GM23338 (cell line): ENCODE data around the gene IKZF1. TPM values are rescaled to one million over a fixed set of nuclear protein-coding genes. Genes with fewer than 3 reads are reported as not detected.

ENCODE experiments used
- ATAC-seq: fragments of 200-7000 bp; cut with Tn5 transposase; 3 replicates; pipeline ENCODE4 v1.9.1; 2020
- DNase-seq: peaks from one replicate; pipeline ENCODE4 v3.0.0-alpha.2; 2015; ENCODE audit warnings: low spot score
- H2AFZ ChIP-seq: fragments of 200-600 bp; sonication (generic); 2 replicates; pipeline ENCODE4 v1.8.0; 2016; ENCODE audit warnings: antibody characterized with exemption, mild to moderate bottlenecking, moderate library complexity
- H3F3A ChIP-seq: fragments of 200-600 bp; sonication (generic); replicated peaks from 2 replicates; pipeline ENCODE4 v1.8.0; 2017; ENCODE audit warnings: antibody characterized with exemption, mixed run types, low read depth
- H3K27ac ChIP-seq: fragments of 200-600 bp; sonication (generic); 2 replicates; pipeline ENCODE4 v1.6.1; 2016; ENCODE audit warnings: low read depth
- H3K27me3 ChIP-seq: fragments of 200-600 bp; sonication (generic); 2 replicates; pipeline ENCODE4 v1.8.0; 2016; ENCODE audit warnings: mild to moderate bottlenecking, mixed run types, moderate library complexity; ENCODE audit not compliant: insufficient read depth
- H3K36me3 ChIP-seq: fragments of 200-600 bp; sonication (generic); 2 replicates; pipeline ENCODE4 v1.8.0; 2016; ENCODE audit warnings: mild to moderate bottlenecking; ENCODE audit not compliant: insufficient read depth
- H3K4me1 ChIP-seq: fragments of 200-600 bp; sonication (generic); 2 replicates; pipeline ENCODE4 v1.8.0; 2016; ENCODE audit warnings: mild to moderate bottlenecking, moderate library complexity; ENCODE audit not compliant: insufficient read depth
- H3K4me2 ChIP-seq: fragments of 200-600 bp; sonication (generic); 2 replicates; pipeline ENCODE4 v1.7.1; 2017; ENCODE audit warnings: mixed run types
- H3K4me3 ChIP-seq: fragments of 200-600 bp; sonication (generic); 2 replicates; pipeline ENCODE4 v1.6.1; 2016; ENCODE audit warnings: mixed run types
- H3K79me2 ChIP-seq: fragments of 200-600 bp; sonication (generic); replicated peaks from 2 replicates; pipeline ENCODE4 v1.8.0; 2017; ENCODE audit warnings: mild to moderate bottlenecking; ENCODE audit not compliant: insufficient read depth
- H3K9me2 ChIP-seq: fragments of 200-600 bp; sonication (generic); 2 replicates; pipeline ENCODE4 v1.8.0; 2017; ENCODE audit not compliant: insufficient read depth
- H4K20me1 ChIP-seq: fragments of 200-600 bp; sonication (generic); replicated peaks from 2 replicates; pipeline ENCODE4 v1.8.0; 2017; ENCODE audit warnings: mild to moderate bottlenecking; ENCODE audit not compliant: insufficient read depth
- H3K27ac Mint-ChIP-seq: 2 replicates; pipeline ENCODE4 v1.8.0; 2020; ENCODE audit warnings: inconsistent platforms, mild to moderate bottlenecking, moderate library complexity, mixed read lengths
- H3K27me3 Mint-ChIP-seq: 3 replicates; pipeline ENCODE4 v1.8.0; 2022; ENCODE audit warnings: low read depth, mild to moderate bottlenecking, moderate library complexity, mixed read lengths, inconsistent platforms; ENCODE audit not compliant: insufficient read depth, poor library complexity
- H3K36me3 Mint-ChIP-seq: 3 replicates; pipeline ENCODE4 v1.8.0; 2021; ENCODE audit warnings: low read depth, mild to moderate bottlenecking, inconsistent platforms, moderate library complexity, mixed read lengths
- H3K4me1 Mint-ChIP-seq: 3 replicates; pipeline ENCODE4 v1.8.0; 2020; ENCODE audit warnings: mild to moderate bottlenecking, inconsistent platforms, mixed read lengths
- H3K4me3 Mint-ChIP-seq: 3 replicates; pipeline ENCODE4 v1.8.0; 2021; ENCODE audit warnings: moderate library complexity, mild to moderate bottlenecking, inconsistent platforms, mixed read lengths
- H3K9me3 Mint-ChIP-seq: 3 replicates; pipeline ENCODE4 v1.8.0; 2020; ENCODE audit warnings: moderate library complexity, mild to moderate bottlenecking, inconsistent platforms, mixed read lengths
- CREB1 ChIP-seq: fragments of 250-450 bp; sonication (Bioruptor Pico); IDR thresholded peaks from 2 replicates; pipeline ENCODE4 v1.5.0; 2020; ENCODE audit warnings: low read depth, mild to moderate bottlenecking, moderate library complexity
- CTCF ChIP-seq, 2 experiments: fragments of 200-600 bp in 1 of 2; sonication (generic) in 1 of 2; conservative IDR thresholded peaks; 2 replicates each; pipeline versions ENCODE4 v1.5.1 to v1.6.1; 2016 to 2017; ENCODE audit warnings: antibody characterized with exemption in 2 of 2, low read depth in 2 of 2, mild to moderate bottlenecking in 2 of 2, moderate library complexity in 1 of 2
- EZH2phosphoT487 ChIP-seq: fragments of 200-600 bp; sonication (generic); IDR thresholded peaks from one replicate; pipeline ENCODE4 v1.8.1; 2018; ENCODE audit warnings: antibody characterized with exemption; ENCODE audit not compliant: unreplicated experiment
- JUNB ChIP-seq: IDR thresholded peaks from one replicate; pipeline ENCODE4 v1.6.1; 2016; ENCODE audit warnings: antibody characterized with exemption; ENCODE audit not compliant: unreplicated experiment
- NANOG ChIP-seq: IDR thresholded peaks from 2 replicates; pipeline ENCODE4 v1.6.1; 2016; ENCODE audit warnings: antibody characterized with exemption, borderline replicate concordance
- POLR2AphosphoS5 ChIP-seq: IDR thresholded peaks from 2 replicates; pipeline ENCODE4 v1.6.1; 2016; ENCODE audit warnings: antibody characterized with exemption, low read depth
- STAT1 ChIP-seq: IDR thresholded peaks from one replicate; pipeline ENCODE4 v1.6.1; 2016; ENCODE audit warnings: antibody characterized with exemption; ENCODE audit not compliant: unreplicated experiment
- ZNF114 ChIP-seq: fragments of 250-450 bp; sonication (Bioruptor Pico); IDR thresholded peaks from 2 replicates; pipeline ENCODE4 v1.5.0; 2020; ENCODE audit warnings: mild to moderate bottlenecking, moderate library complexity
- ZNF331 ChIP-seq: fragments of 250-450 bp; sonication (Bioruptor Pico); IDR thresholded peaks from 2 replicates; pipeline ENCODE4 v1.5.0; 2020; ENCODE audit warnings: low read depth, mild to moderate bottlenecking, moderate library complexity
- polyA plus RNA-seq: library from polyadenylated mRNA; unstranded; fragments of >200 nt; fragmentation: Nextera tagmentation; extraction: Ambion mirVana; gene quantifications from 2 replicates; pipeline ENCODE4 v1.2.1, GENCODE V29; 2016
- total RNA-seq: library from RNA; depleted of rRNA; stranded (reverse); fragments of >200 nt; shearing (Covaris generic); gene quantifications from 2 replicates; pipeline ENCODE4 v1.2.3, GENCODE V29; 2014
- TF ChIP-seq, protein P1 (sequence below): IDR thresholded peaks from 2 replicates; pipeline ENCODE4 v1.6.1; 2016; ENCODE audit warnings: antibody characterized with exemption
- TF ChIP-seq, protein P2 (sequence below): IDR thresholded peaks from one replicate; pipeline ENCODE4 v1.6.1; 2018; ENCODE audit warnings: antibody characterized with exemption; ENCODE audit not compliant: unreplicated experiment

IKZF1 gene
- total and polyA plus RNA-seq, 2 experiments from 2014 or later = 0.57 to 1.8 TPM

DNA sequence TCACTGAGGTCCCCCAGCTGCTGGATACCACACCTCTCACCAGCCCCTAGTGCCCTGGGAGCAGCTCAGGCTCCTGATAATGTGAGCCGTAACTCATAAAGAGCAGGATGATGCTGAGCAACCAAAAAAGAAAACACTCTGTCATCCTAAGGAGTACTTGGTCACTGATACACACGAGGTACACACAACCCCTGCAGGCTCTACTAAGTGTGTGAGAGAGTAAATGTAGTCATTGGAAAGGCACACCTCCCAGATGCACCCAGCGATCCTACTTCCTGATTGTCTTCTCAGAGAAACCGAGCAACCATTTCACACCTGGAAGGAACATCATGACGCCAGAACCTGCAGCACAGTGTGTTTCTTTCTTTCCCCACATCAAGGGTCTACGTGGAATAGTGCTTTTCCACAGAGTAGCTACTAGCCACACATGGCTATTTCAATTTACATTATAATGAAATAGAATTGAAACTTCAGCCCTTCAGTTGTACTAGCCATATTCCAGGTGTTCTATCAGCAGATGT lies 111.4 kb downstream of the IKZF1 start:
- Histone ChIP-seq H3K4me2 (no peak overlapping the region), H3K4me3 (no peak overlapping the region), H3K27me3 (no peaks in the 10 kb centered on the region), H3K4me1 (peaks cover 17% of the 10 kb centered on the region), H3K27ac (no peak overlapping the region), H3K9me2 (no peaks in the 10 kb centered on the region), H4K20me1 (no peaks in the 10 kb centered on the region), H3K79me2 (no peaks in the 10 kb centered on the region), H3K36me3 (no peaks in the 10 kb centered on the region), H3F3A (no peaks in the 10 kb centered on the region), H2AFZ (no peak overlapping the region; the same call in 1 of the 2 replicates)
- Mint-ChIP-seq H3K27ac (no peak overlapping the region; the same call in 1 of the 2 replicates), H3K4me3 (no peak overlapping the region), H3K27me3 (peaks cover 7% of the 10 kb centered on the region), H3K9me3 (no peaks in the 10 kb centered on the region), H3K36me3 (no peaks in the 10 kb centered on the region), H3K4me1 (peaks cover 28% of the 10 kb centered on the region)
- no peak for DNase-seq
- TF ChIP-seq STAT1 (no peak), EZH2phosphoT487 (no peak), CREB1 (no peak), NANOG (no peak), POLR2AphosphoS5 (no peak), ZNF331 (CRISPR knock-in tag) (no peak)
- TF ChIP-seq, protein P1, sequence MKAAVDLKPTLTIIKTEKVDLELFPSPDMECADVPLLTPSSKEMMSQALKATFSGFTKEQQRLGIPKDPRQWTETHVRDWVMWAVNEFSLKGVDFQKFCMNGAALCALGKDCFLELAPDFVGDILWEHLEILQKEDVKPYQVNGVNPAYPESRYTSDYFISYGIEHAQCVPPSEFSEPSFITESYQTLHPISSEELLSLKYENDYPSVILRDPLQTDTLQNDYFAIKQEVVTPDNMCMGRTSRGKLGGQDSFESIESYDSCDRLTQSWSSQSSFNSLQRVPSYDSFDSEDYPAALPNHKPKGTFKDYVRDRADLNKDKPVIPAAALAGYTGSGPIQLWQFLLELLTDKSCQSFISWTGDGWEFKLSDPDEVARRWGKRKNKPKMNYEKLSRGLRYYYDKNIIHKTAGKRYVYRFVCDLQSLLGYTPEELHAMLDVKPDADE = no peak
- TF ChIP-seq, protein P2, sequence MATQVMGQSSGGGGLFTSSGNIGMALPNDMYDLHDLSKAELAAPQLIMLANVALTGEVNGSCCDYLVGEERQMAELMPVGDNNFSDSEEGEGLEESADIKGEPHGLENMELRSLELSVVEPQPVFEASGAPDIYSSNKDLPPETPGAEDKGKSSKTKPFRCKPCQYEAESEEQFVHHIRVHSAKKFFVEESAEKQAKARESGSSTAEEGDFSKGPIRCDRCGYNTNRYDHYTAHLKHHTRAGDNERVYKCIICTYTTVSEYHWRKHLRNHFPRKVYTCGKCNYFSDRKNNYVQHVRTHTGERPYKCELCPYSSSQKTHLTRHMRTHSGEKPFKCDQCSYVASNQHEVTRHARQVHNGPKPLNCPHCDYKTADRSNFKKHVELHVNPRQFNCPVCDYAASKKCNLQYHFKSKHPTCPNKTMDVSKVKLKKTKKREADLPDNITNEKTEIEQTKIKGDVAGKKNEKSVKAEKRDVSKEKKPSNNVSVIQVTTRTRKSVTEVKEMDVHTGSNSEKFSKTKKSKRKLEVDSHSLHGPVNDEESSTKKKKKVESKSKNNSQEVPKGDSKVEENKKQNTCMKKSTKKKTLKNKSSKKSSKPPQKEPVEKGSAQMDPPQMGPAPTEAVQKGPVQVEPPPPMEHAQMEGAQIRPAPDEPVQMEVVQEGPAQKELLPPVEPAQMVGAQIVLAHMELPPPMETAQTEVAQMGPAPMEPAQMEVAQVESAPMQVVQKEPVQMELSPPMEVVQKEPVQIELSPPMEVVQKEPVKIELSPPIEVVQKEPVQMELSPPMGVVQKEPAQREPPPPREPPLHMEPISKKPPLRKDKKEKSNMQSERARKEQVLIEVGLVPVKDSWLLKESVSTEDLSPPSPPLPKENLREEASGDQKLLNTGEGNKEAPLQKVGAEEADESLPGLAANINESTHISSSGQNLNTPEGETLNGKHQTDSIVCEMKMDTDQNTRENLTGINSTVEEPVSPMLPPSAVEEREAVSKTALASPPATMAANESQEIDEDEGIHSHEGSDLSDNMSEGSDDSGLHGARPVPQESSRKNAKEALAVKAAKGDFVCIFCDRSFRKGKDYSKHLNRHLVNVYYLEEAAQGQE = no peak
- no peak for ATAC-seq

- ATAC-seq (no peak), DNase-seq (peak; percentile 28)
- Mint-ChIP-seq H3K27me3 (peaks cover 4% of the 10 kb centered on the region), H3K36me3 (no peaks in the 10 kb centered on the region), H3K9me3 (no peaks in the 10 kb centered on the region), H3K27ac (no peak overlapping the region), H3K4me3 (no peak overlapping the region), H3K4me1 (peaks cover 34% of the 10 kb centered on the region)
- TF ChIP-seq, protein P2 = no peak
- TF ChIP-seq ZNF114 (CRISPR knock-in tag) = no peak
- TF ChIP-seq EZH2phosphoT487 = no peak
- TF ChIP-seq POLR2AphosphoS5 = no peak
- TF ChIP-seq JUNB = no peak
- no peak for TF ChIP-seq CREB1
- TF ChIP-seq, protein P1 = no peak
- TF ChIP-seq NANOG = no peak
- TF ChIP-seq STAT1 = no peak
- TF ChIP-seq CTCF (conservative IDR thresholded peaks at IDR 0.05; ENCODE audit: low read depth in 2 of 2) = no peak; a peak in 1 of 4 replicates
- Histone ChIP-seq H3F3A (no peaks in the 10 kb centered on the region), H3K4me3 (no peak overlapping the region), H3K27me3 (no peaks in the 10 kb centered on the region), H4K20me1 (no peaks in the 10 kb centered on the region), H3K9me2 (0 out of 2 replicates have a peak, but pooled peaks cover 4% of the 10 kb centered on the region), H3K4me1 (peaks cover 22% of the 10 kb centered on the region), H3K79me2 (no peaks in the 10 kb centered on the region), H2AFZ (peak overlapping the region; percentile 35; the same call in 1 of the 2 replicates), H3K36me3 (no peaks in the 10 kb centered on the region), H3K27ac (no peak overlapping the region), H3K4me2 (no peak overlapping the region)
Measured at GRCh38 chr7:50416527-50417182, 112.1 kb downstream of the IKZF1 start.
